CD14-positive monocyte (primary cell): ENCODE data around the gene DDX39A. TPM values are rescaled to one million over a fixed set of nuclear protein-coding genes. Genes with fewer than 3 reads are reported as not detected.

ENCODE experiments used
- DNase-seq, 3 donors: peaks; one replicate each; pipeline ENCODE4 v3.0.0-alpha.2; 2011 to 2022
- H2AFZ ChIP-seq: 2 replicates; pipeline ENCODE4 v1.6.0; 2012; ENCODE audit warnings: mild to moderate bottlenecking, low read depth, low read length, inconsistent platforms; ENCODE audit not compliant: insufficient read depth, poor library complexity, severe bottlenecking
- H3K27ac ChIP-seq, 2 donors: 1 replicate in 1 of 2; 2 replicates in 1 of 2; pipeline ENCODE4 v1.5.1; 2012 to 2013; ENCODE audit warnings: low read length in 2 of 2, control low read depth in 1 of 2, inconsistent platforms in 1 of 2, low read depth in 1 of 2, mild to moderate bottlenecking in 1 of 2
- H3K27me3 ChIP-seq, 2 donors: one replicate each; pipeline versions ENCODE4 v1.6.0 to v1.6.1; 2011 to 2013; ENCODE audit warnings: low read length in 2 of 2; ENCODE audit not compliant: control insufficient read depth in 2 of 2, insufficient read depth in 2 of 2
- H3K36me3 ChIP-seq, 2 donors: replicated peaks in 1 of 2; 1 replicate in 1 of 2; 2 replicates in 1 of 2; pipeline versions ENCODE4 v1.5.1 to v1.6.1; 2012 to 2013; ENCODE audit warnings: low read length in 2 of 2, control low read depth in 1 of 2, inconsistent platforms in 1 of 2, mild to moderate bottlenecking in 1 of 2; ENCODE audit not compliant: insufficient read depth in 2 of 2, control insufficient read depth in 1 of 2
- H3K4me1 ChIP-seq, 2 donors: 1 replicate in 1 of 2; 2 replicates in 1 of 2; pipeline versions ENCODE4 v1.5.1 to v1.6.1; 2012 to 2013; ENCODE audit warnings: low read length in 2 of 2, control low read depth in 1 of 2, inconsistent platforms in 1 of 2, mild to moderate bottlenecking in 1 of 2, moderate library complexity in 1 of 2; ENCODE audit not compliant: insufficient read depth in 2 of 2, control insufficient read depth in 1 of 2
- H3K4me2 ChIP-seq: replicated peaks from 2 replicates; pipeline ENCODE3; 2012; ENCODE audit warnings: low read length, moderate library complexity, mild to moderate bottlenecking; ENCODE audit not compliant: poor library complexity, severe bottlenecking; ENCODE audit errors: extremely low read depth
- H3K4me3 ChIP-seq, 3 experiments: fragments of 200-600 bp in 1 of 3; sonication (generic) in 1 of 3; replicated peaks in 1 of 3; 1 replicate in 2 of 3; 2 replicates in 1 of 3; pipeline ENCODE4 v1.5.1; 2011 to 2013; ENCODE audit warnings: low read length in 3 of 3, mild to moderate bottlenecking in 3 of 3, control low read depth in 2 of 3, low read depth in 2 of 3, inconsistent platforms in 1 of 3, moderate library complexity in 1 of 3
- H3K79me2 ChIP-seq: 2 replicates; pipeline ENCODE4 v1.6.0; 2012; ENCODE audit warnings: mild to moderate bottlenecking, control low read depth, inconsistent platforms, low read length, moderate library complexity; ENCODE audit not compliant: insufficient read depth
- H3K9ac ChIP-seq: 2 replicates; pipeline ENCODE4 v1.6.0; 2017; ENCODE audit warnings: low read length, mild to moderate bottlenecking; ENCODE audit not compliant: insufficient read depth, poor library complexity, severe bottlenecking
- H3K9me3 ChIP-seq, 2 donors: replicated peaks in 1 of 2; 1 replicate in 1 of 2; 2 replicates in 1 of 2; pipeline versions ENCODE4 v1.5.1 to v1.6.1; 2012 to 2013; ENCODE audit warnings: low read length in 2 of 2, control low read depth in 1 of 2; ENCODE audit not compliant: control insufficient read depth in 1 of 2, insufficient read depth in 1 of 2
- H4K20me1 ChIP-seq: 2 replicates; pipeline ENCODE4 v1.6.0; 2012; ENCODE audit warnings: mild to moderate bottlenecking, low read length, control low read depth, moderate library complexity; ENCODE audit not compliant: insufficient read depth
- H3K27ac Mint-ChIP-seq, 7 donors: one replicate each; pipeline ENCODE4 v1.8.0; 2020; ENCODE audit warnings: mild to moderate bottlenecking in 7 of 7, mixed read lengths in 7 of 7, moderate library complexity in 6 of 7, inconsistent platforms in 2 of 7
- H3K27me3 Mint-ChIP-seq, 3 donors: one replicate each; pipeline ENCODE4 v1.8.0; 2021 to 2022; ENCODE audit warnings: low read depth in 3 of 3, mild to moderate bottlenecking in 3 of 3, mixed read lengths in 3 of 3, moderate library complexity in 3 of 3, inconsistent platforms in 1 of 3
- H3K36me3 Mint-ChIP-seq, 2 donors: one replicate each; pipeline ENCODE4 v1.8.0; 2020; ENCODE audit warnings: mixed read lengths in 2 of 2, inconsistent platforms in 1 of 2, mild to moderate bottlenecking in 1 of 2
- H3K4me1 Mint-ChIP-seq: one replicate; pipeline ENCODE4 v1.8.0; 2020; ENCODE audit warnings: mild to moderate bottlenecking, mixed read lengths
- H3K4me3 Mint-ChIP-seq, 2 donors: one replicate each; pipeline ENCODE4 v1.8.0; 2020; ENCODE audit warnings: mild to moderate bottlenecking in 2 of 2, mixed read lengths in 2 of 2, moderate library complexity in 1 of 2
- H3K9me3 Mint-ChIP-seq, 7 donors: one replicate each; pipeline ENCODE4 v1.8.0; 2020 to 2022; ENCODE audit warnings: mixed read lengths in 7 of 7, mild to moderate bottlenecking in 6 of 7, moderate library complexity in 6 of 7, inconsistent platforms in 2 of 7
- CTCF ChIP-seq: fragments of 200-600 bp; IDR thresholded peaks from one replicate; pipeline ENCODE4 v1.8.0; 2022; ENCODE audit warnings: antibody characterized with exemption, mild to moderate bottlenecking
- WGBS: methylation state at CpG from one replicate; pipeline ENCODE4 v1.1.5; 2013; ENCODE audit warnings: missing lambda C conversion rate; ENCODE audit not compliant: insufficient coverage; 5-methylcytosine and 5-hydroxymethylcytosine counted together
- intact Hi-C, 2 donors: fragments of 100-400 bp; cut with micrococcal nuclease; formaldehyde crosslinking; loops; one replicate each; pipeline versions ENCODE4 v1.15.0 to v1.15.1; 2023
- polyA plus RNA-seq, 3 donors: library from polyadenylated mRNA; depleted of rRNA in 1 of 3; unstranded in 2 of 3; stranded (reverse) in 1 of 3; fragments of 300-500 nt in 2 of 3; fragments of >200 nt in 1 of 3; fragmentation: Illumina TruSeq in 2 of 3; gene quantifications; 1 replicate in 2 of 3; 2 replicates in 1 of 3; pipeline ENCODE4 v1.2.3, GENCODE V29; 2012 to 2021

The DDX39A gene
- polyA plus RNA-seq, 3 donors: 78.7 to 187 (median 83.5) TPM

GRCh38 chr19:14405758-14406644 is 13.1 kb downstream of the DDX39A start:
- WGBS: 24% methylated on average over 52 of the region's 61 CpGs
- H3K36me3 ChIP-seq: peaks cover 88 to 96% of the 10 kb centered on the region in 2 donors
- peak overlapping the region; percentile 47 to 53 for H3K4me3 Mint-ChIP-seq
- H4K20me1 ChIP-seq: peaks cover 99% of the 10 kb centered on the region
- peaks cover 40% of the 10 kb centered on the region for H3K79me2 ChIP-seq
- DNase-seq: peak; percentile 82 to 89 (median 87)
- H3K27ac ChIP-seq: peak overlapping the region; percentile 45 to 52
- H3K9ac ChIP-seq: no peak overlapping the region
- peak overlapping the region; percentile 51 for H3K4me2 ChIP-seq
- H2AFZ ChIP-seq: no peak overlapping the region
- H3K9me3 ChIP-seq: no peaks in the 10 kb centered on the region
- peaks cover 75 to 96% of the 10 kb centered on the region in 2 donors for H3K36me3 Mint-ChIP-seq
- intact Hi-C loops: loop anchor here in 1 of 2 donors (10.0 kb wide), 1 partner anchor 261 kb away; no protein-coding TSS in a partner anchor
- peaks cover 0 to 2% (median 0%) of the 10 kb centered on the region in 3 donors for H3K27me3 Mint-ChIP-seq
- H3K4me1 Mint-ChIP-seq: peaks cover 21% of the 10 kb centered on the region
- TF ChIP-seq CTCF: peak; percentile 96
- peaks cover 0 to 5% (median 2%) of the 10 kb centered on the region in 7 donors for H3K9me3 Mint-ChIP-seq
- peak overlapping the region in 1 of 3 experiments; percentile 48 for H3K4me3 ChIP-seq
- peak overlapping the region; percentile 10 to 86 (median 79) for H3K27ac Mint-ChIP-seq
- H3K27me3 ChIP-seq: no peaks in the 10 kb centered on the region
- peaks cover 22 to 26% of the 10 kb centered on the region in 2 donors for H3K4me1 ChIP-seq

DNA sequence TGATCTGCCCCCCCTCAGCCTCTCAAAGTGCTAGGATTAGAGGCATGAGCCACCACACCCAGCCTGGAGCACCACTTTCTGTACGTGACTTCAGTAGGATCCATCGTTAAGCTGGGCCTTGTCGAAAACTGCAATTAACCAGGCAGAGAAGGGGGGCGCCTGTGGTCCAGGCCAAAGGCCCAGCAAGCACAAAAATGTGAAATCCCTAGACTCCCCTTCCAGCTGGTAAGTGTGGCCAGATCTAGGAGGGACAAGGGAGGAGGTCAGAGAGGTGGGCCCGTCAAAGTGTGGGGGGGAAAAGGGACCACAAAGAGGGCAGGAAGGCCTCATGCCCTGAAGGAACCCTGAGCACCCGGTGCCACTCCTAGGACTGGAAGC is 13.8 kb downstream of the DDX39A start:
- H3K4me1 ChIP-seq: peaks cover 22 to 28% of the 10 kb centered on the region in 2 donors
- no peaks in the 10 kb centered on the region for H3K27me3 ChIP-seq
- H2AFZ ChIP-seq: no peak overlapping the region
- peak overlapping the region; percentile 66 to 86 (median 79) for H3K27ac Mint-ChIP-seq
- peaks cover 0 to 5% (median 2%) of the 10 kb centered on the region in 7 donors for H3K9me3 Mint-ChIP-seq
- peaks cover 23% of the 10 kb centered on the region for H3K4me1 Mint-ChIP-seq
- intact Hi-C loops: loop anchor here in 1 of 2 donors (10.0 kb wide), 1 partner anchor 261 kb away; no protein-coding TSS in a partner anchor
- 80% methylated on average over 2 of the region's 6 CpGs for WGBS
- no peak overlapping the region for H3K9ac ChIP-seq
- DNase-seq: no peak
- peaks cover 33% of the 10 kb centered on the region for H3K79me2 ChIP-seq
- no peak for TF ChIP-seq CTCF
- H3K36me3 Mint-ChIP-seq: peaks cover 76 to 97% of the 10 kb centered on the region in 2 donors
- H3K36me3 ChIP-seq: peaks cover 87 to 96% of the 10 kb centered on the region in 2 donors
- H3K4me3 ChIP-seq: peak overlapping the region in 1 of 3 experiments; percentile 48
- peaks cover 0 to 2% (median 0%) of the 10 kb centered on the region in 3 donors for H3K27me3 Mint-ChIP-seq
- H3K4me3 Mint-ChIP-seq: peak overlapping the region in 1 of 2 donors; percentile 47
- H3K4me2 ChIP-seq: peak overlapping the region; percentile 51
- peaks cover 99% of the 10 kb centered on the region for H4K20me1 ChIP-seq
- H3K9me3 ChIP-seq: no peaks in the 10 kb centered on the region
- H3K27ac ChIP-seq: peak overlapping the region; percentile 45 to 52
